ENCODE data around the gene CCDC159. TPM values are rescaled to one million over a fixed set of nuclear protein-coding genes. Genes with fewer than 3 reads are reported as not detected.

CCDC159 gene
- total and polyA plus RNA-seq, 2 donors = 14.3 to 29.0 TPM

Other genes starting within 250 kb of the CCDC159 start
- 21.1 TPM for gene SPC24, start 190.7 kb upstream of the CCDC159 start, total RNA-seq
- 1.8 TPM for gene SPC24, start 190.7 kb upstream of the CCDC159 start, polyA plus RNA-seq
- gene KANK2, start 149.0 kb upstream of the CCDC159 start, total RNA-seq = 183 TPM
- gene KANK2, start 149.0 kb upstream of the CCDC159 start, polyA plus RNA-seq = 819 TPM
- not detected for gene ANGPTL8, start 106.9 kb upstream of the CCDC159 start, total RNA-seq
- 21.4 TPM for gene ANGPTL8, start 106.9 kb upstream of the CCDC159 start, polyA plus RNA-seq
- gene DOCK6, start 84.0 kb upstream of the CCDC159 start, total RNA-seq = 20.7 TPM
- gene DOCK6, start 84.0 kb upstream of the CCDC159 start, polyA plus RNA-seq = 30.6 TPM
- gene TSPAN16, start 50.4 kb upstream of the CCDC159 start, total RNA-seq = not detected
- gene TSPAN16, start 50.4 kb upstream of the CCDC159 start, polyA plus RNA-seq = not detected
- 13.4 TPM for gene RAB3D, start 6.9 kb upstream of the CCDC159 start, total RNA-seq
- gene RAB3D, start 6.9 kb upstream of the CCDC159 start, polyA plus RNA-seq = 12.4 TPM
- 63.8 TPM for gene TMEM205, start 251 bp upstream of the CCDC159 start, total RNA-seq
- 144 TPM for gene TMEM205, start 251 bp upstream of the CCDC159 start, polyA plus RNA-seq
- 7.2 TPM for gene PLPPR2, start 8.9 kb downstream of the CCDC159 start, total RNA-seq
- 41.5 TPM for gene PLPPR2, start 8.9 kb downstream of the CCDC159 start, polyA plus RNA-seq
- 1.2 TPM for gene SWSAP1, start 28.1 kb downstream of the CCDC159 start, total RNA-seq
- 2.4 TPM for gene SWSAP1, start 28.1 kb downstream of the CCDC159 start, polyA plus RNA-seq
- gene EPOR, start 37.8 kb downstream of the CCDC159 start, total RNA-seq = 2.9 TPM
- 6.6 TPM for gene EPOR, start 37.8 kb downstream of the CCDC159 start, polyA plus RNA-seq
- 2.5 TPM for gene RGL3, start 72.8 kb downstream of the CCDC159 start, total RNA-seq
- 6.5 TPM for gene RGL3, start 72.8 kb downstream of the CCDC159 start, polyA plus RNA-seq
- gene ODAD3, start 88.6 kb downstream of the CCDC159 start, total RNA-seq = 0.48 TPM
- 0.34 TPM for gene ODAD3, start 88.6 kb downstream of the CCDC159 start, polyA plus RNA-seq
- gene PRKCSH, start 89.1 kb downstream of the CCDC159 start, total RNA-seq = 54.9 TPM
- gene PRKCSH, start 89.1 kb downstream of the CCDC159 start, polyA plus RNA-seq = 174 TPM
- 0.90 TPM for gene ELAVL3, start 134.5 kb downstream of the CCDC159 start, total RNA-seq
- gene ELAVL3, start 134.5 kb downstream of the CCDC159 start, polyA plus RNA-seq = 0.28 TPM
- gene ZNF653, start 159.3 kb downstream of the CCDC159 start, total RNA-seq = 4.5 TPM
- 9.8 TPM for gene ZNF653, start 159.3 kb downstream of the CCDC159 start, polyA plus RNA-seq
- 19.0 TPM for gene ECSIT, start 182.6 kb downstream of the CCDC159 start, total RNA-seq
- 68.7 TPM for gene ECSIT, start 182.6 kb downstream of the CCDC159 start, polyA plus RNA-seq
- 558 TPM for gene CNN1, start 192.3 kb downstream of the CCDC159 start, total RNA-seq
- 3,172 TPM for gene CNN1, start 192.3 kb downstream of the CCDC159 start, polyA plus RNA-seq
- gene ELOF1, start 212.7 kb downstream of the CCDC159 start, total RNA-seq = 15.4 TPM
- 61.2 TPM for gene ELOF1, start 212.7 kb downstream of the CCDC159 start, polyA plus RNA-seq
- gene ACP5, start 231.1 kb downstream of the CCDC159 start, total RNA-seq = 1.1 TPM
- gene ACP5, start 231.1 kb downstream of the CCDC159 start, polyA plus RNA-seq = 14.7 TPM

Measured in urinary bladder (tissue), 2 donors.